Activated CD4-positive, alpha-beta T cell treated with anti-CD3 and anti-CD28 coated beads, Interleukin-2, amount 10 ng/mL, durations not matched to agents 24 days and 14 days (primary cell): ENCODE measurements around the gene PGAM1. TPM values are rescaled to one million over a fixed set of nuclear protein-coding genes. Genes with fewer than 3 reads are reported as not detected.
A peak's percentile ranks its signal among the peaks of the same experiment; 100 is the strongest.
"Not testable (repeated sequence)": the region's sequence is repeated elsewhere in the genome, so short reads cannot be mapped to it uniquely, and the experiment has no call there.

Source experiments
- DNase-seq: peaks from one replicate; pipeline ENCODE4 v3.0.0; 2022
- H3K27ac Mint-ChIP-seq: one replicate; pipeline ENCODE4 v1.8.0; 2022; ENCODE audit warnings: mild to moderate bottlenecking, mixed read lengths
- H3K27me3 Mint-ChIP-seq: one replicate; pipeline ENCODE4 v1.8.0; 2022; ENCODE audit warnings: mixed read lengths
- H3K36me3 Mint-ChIP-seq: one replicate; pipeline ENCODE4 v1.8.0; 2022; ENCODE audit warnings: low read depth, mild to moderate bottlenecking, mixed read lengths
- H3K4me1 Mint-ChIP-seq: one replicate; pipeline ENCODE4 v1.8.0; 2021; ENCODE audit warnings: mixed read lengths
- H3K4me3 Mint-ChIP-seq: one replicate; pipeline ENCODE4 v1.8.0; 2022; ENCODE audit warnings: mild to moderate bottlenecking, moderate library complexity, mixed read lengths
- H3K9me3 Mint-ChIP-seq: one replicate; pipeline ENCODE4 v1.8.0; 2021; ENCODE audit warnings: mixed read lengths
- intact Hi-C: fragments of 100-400 bp; cut with micrococcal nuclease; formaldehyde crosslinking; loops from one replicate; pipeline ENCODE4 v1.15.1; 2023
- total RNA-seq: library from RNA; stranded (reverse); gene quantifications from 2 replicates; pipeline ENCODE4 v1.2.3, GENCODE V29; 2022

PGAM1 gene
- total RNA-seq, 1 donor from 2014 or later = 1,086 TPM

DNA sequence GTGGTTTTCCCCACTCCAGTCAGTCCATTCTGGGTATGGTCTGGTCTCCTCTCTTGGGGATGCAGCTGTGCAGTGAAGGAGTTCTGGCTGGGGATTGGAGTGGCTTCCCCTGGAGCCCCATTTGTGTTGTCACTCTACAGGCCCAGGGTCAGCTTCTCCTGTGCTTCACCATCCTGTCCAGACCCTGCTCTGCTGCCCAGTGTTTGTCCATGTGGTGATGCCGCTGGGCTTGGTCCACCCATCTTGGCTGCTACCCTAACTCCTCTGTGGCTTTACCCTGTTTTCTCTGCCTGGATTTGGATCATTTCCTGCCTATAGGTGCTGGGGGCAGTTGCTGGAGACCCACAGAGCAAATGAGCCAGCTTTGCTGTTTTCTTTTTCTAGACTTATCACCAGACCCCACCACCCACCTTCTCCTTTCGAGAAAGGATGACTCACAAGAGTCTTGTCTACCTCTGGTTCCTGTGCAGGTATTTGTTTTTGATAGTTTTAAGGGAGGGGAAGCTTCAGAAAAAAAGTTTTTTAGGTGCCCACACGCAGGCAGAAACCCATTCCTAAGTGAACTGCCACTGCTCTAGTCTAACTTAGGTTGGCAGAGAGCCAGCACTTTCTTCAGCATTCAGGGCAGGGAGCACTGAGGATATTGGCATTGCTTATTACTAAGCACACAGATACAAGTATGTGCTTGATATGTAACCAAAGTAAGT is 28.5 kb downstream of the PGAM1 start:
- Mint-ChIP-seq H3K4me1 (peaks cover 30% of the 10 kb centered on the region), H3K27me3 (no peaks in the 10 kb centered on the region), H3K4me3 (no peak overlapping the region), H3K36me3 (peaks cover 64% of the 10 kb centered on the region), H3K9me3 (no peaks in the 10 kb centered on the region), H3K27ac (peak overlapping the region; percentile 67)
- intact Hi-C loops = no loop called here
- no peak for DNase-seq

DNA sequence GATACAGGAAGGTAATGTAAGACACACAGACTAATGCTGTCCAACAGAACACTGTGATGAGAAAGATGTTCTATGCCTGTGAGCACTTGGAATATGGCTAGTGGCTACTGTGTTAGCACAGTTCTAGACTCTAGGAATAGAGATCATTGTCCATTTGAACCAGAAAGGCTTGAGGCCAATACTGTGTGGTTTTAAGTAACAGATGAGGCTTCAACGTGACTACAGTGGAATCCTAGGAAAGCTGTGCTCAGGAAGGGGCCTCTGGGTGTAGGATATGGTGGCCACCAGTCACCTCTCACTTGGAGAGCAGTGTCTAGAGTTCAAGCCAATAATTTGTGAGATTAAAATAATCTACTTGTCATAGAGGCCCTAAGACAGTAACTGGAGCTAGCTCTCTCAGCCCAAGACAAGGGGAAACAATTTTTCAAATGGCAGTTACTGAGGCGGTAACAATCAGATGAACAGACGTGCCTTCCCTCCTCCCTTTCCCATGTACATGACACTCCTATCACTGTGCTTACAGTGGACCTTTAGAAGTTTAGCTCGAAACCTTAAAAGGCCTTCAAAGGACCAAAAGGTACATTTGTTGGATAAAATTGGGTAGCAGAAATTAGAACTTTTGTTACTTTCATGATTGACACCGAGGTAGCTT is 30.2 kb downstream of the PGAM1 start:
- Mint-ChIP-seq H3K4me3 (no peak overlapping the region), H3K4me1 (peaks cover 21% of the 10 kb centered on the region), H3K27me3 (no peaks in the 10 kb centered on the region), H3K36me3 (peaks cover 71% of the 10 kb centered on the region), H3K9me3 (no peaks in the 10 kb centered on the region), H3K27ac (no peak overlapping the region)
- intact Hi-C loops = no loop called here
- DNase-seq = no peak

DNA sequence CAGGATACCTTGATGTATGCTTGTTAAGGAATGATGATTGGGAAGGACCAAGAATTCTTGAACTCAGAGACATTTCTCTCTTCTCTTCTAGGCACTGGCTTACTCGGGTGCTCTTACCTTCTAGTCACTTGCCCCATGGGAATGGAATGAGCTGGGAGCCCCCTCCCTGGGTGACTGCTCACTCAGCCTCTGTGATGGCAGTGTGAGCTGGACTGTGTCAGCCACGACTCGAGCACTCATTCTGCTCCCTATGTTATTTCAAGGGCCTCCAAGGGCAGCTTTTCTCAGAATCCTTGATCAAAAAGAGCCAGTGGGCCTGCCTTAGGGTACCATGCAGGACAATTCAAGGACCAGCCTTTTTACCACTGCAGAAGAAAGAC is 30.7 kb downstream of the PGAM1 start:
- peaks cover 21% of the 10 kb centered on the region for H3K4me1 Mint-ChIP-seq
- peak overlapping the region; percentile 26 for H3K27ac Mint-ChIP-seq
- peaks cover 74% of the 10 kb centered on the region for H3K36me3 Mint-ChIP-seq
- no peaks in the 10 kb centered on the region for H3K9me3 Mint-ChIP-seq
- no peak overlapping the region for H3K4me3 Mint-ChIP-seq
- no peak for DNase-seq
- intact Hi-C loops = no loop called here
- H3K27me3 Mint-ChIP-seq = no peaks in the 10 kb centered on the region

DNA sequence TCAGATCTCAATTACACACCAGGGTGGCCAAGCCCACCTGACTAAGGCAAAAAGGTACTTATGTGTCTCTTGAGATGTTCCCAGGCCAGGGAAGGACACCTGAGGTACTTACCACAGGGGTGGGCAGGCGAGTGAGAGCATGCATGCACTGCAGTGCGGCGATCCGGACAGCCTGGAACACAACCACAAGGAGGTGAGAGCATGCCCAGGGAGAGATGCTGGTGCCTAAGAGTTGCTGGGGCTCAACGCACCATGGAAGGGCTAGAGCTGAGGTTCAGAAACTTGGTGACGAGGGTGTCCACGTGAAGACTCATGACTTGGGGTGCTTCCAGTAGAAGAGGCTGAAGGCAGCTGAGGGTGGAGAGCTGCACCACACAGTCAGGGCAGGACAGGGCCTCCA is 33.1 kb downstream of the PGAM1 start:
- Mint-ChIP-seq H3K4me3 (no peak overlapping the region), H3K9me3 (no peaks in the 10 kb centered on the region), H3K27me3 (no peaks in the 10 kb centered on the region), H3K4me1 (peaks cover 14% of the 10 kb centered on the region), H3K36me3 (peaks cover 71% of the 10 kb centered on the region), H3K27ac (no peak overlapping the region)
- no peak for DNase-seq
- intact Hi-C loops = no loop called here

DNA sequence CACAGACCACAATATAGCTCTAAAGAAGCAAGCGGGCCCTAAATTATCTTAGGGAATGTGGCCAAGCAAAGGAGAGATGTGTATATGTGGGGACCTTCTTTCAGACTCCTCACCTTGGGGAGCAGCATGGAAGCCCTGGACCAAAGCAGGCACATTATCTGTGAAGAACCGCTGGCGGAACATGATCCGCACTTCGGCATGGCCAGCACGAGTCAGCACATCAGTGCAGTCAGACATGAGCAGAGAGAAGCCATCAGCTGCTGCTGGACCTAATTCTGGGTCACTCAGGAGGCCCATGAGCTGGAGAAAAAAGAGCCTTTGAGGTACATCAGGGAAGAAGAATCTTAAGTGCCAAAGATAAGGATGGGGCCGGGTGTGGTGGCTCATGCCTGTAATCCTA is 33.9 kb downstream of the PGAM1 start:
- peaks cover 74% of the 10 kb centered on the region for H3K36me3 Mint-ChIP-seq
- no peaks in the 10 kb centered on the region for H3K27me3 Mint-ChIP-seq

DNA sequence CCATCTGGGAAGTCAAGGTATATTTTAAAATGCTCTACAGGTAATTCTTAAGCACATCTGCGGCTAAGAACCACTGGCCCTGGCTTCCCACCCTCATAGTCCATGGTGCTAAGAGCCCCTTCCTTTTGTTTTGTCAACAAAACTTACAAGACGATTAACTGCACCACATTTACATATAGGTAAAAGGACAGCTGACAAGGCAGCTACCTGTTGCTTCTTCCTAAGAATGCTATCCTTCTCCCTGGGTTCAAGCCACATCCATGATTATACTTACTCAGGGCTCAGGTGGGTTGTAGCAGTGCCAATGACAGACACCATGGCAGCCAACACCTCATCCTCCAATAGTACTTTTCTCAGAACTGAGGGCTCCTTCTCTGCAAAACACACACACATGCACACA is 36.3 kb downstream of the PGAM1 start:
- no peak overlapping the region for H3K4me3 Mint-ChIP-seq
- intact Hi-C loops = no loop called here
- peaks cover 1% of the 10 kb centered on the region for H3K4me1 Mint-ChIP-seq
- peaks cover 69% of the 10 kb centered on the region for H3K36me3 Mint-ChIP-seq
- H3K9me3 Mint-ChIP-seq = no peaks in the 10 kb centered on the region
- DNase-seq = no peak
- peak overlapping the region; percentile 15 for H3K27ac Mint-ChIP-seq
- no peaks in the 10 kb centered on the region for H3K27me3 Mint-ChIP-seq

More for the DNA sequence above, 33.9 kb downstream of the PGAM1 start:
- H3K9me3 Mint-ChIP-seq = no peaks in the 10 kb centered on the region
- H3K4me3 Mint-ChIP-seq = no peak overlapping the region
- peaks cover 6% of the 10 kb centered on the region for H3K4me1 Mint-ChIP-seq
- no peak for DNase-seq
- H3K27ac Mint-ChIP-seq = no peak overlapping the region
- intact Hi-C loops = no loop called here

DNA sequence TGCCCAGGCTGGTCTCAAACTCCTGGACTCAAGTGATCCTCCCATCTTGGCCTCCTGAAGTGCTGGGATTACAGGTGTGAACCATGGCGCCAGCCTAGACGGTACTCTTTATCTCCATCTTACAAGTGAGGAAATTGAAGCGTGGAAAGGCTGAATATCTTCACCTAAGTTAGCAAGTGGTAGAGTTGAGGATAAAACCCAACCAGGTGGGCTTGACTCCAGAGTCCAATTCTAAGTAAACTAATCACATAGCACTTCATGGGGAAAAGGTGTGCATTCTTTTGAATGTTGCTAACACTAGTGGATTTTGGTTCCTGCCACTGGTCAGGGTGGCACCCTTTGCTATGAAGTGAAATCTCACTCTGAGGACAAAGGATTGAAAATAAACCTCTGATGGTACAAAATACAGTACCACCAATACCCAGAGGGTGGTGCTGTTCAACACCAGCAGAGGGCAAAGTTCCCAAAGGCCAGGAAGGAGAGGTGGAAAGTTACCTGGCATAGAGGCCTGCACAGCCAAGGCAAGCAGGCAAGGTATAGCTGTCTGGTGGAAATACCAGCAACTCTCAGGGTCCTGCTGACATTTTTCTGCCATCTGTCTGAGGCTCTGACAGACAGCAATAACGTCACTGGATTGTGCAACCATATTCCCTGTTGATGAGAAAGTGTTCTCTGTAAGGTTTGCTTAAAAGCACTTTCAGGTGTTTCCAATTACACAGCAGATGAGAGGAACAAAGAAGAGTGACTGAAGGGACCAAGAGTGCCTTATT is 37.6 kb downstream of the PGAM1 start:
- H3K27me3 Mint-ChIP-seq = no peaks in the 10 kb centered on the region
- no peaks in the 10 kb centered on the region for H3K9me3 Mint-ChIP-seq
- peak; percentile 83 for DNase-seq
- no peak overlapping the region for H3K4me3 Mint-ChIP-seq
- H3K27ac Mint-ChIP-seq = peak overlapping the region; percentile 43
- intact Hi-C loops = loop anchor here (1.0 kb wide), 1 partner anchor 90 kb away; no protein-coding TSS in a partner anchor
- peaks cover 1% of the 10 kb centered on the region for H3K4me1 Mint-ChIP-seq
- H3K36me3 Mint-ChIP-seq = peaks cover 69% of the 10 kb centered on the region

DNA sequence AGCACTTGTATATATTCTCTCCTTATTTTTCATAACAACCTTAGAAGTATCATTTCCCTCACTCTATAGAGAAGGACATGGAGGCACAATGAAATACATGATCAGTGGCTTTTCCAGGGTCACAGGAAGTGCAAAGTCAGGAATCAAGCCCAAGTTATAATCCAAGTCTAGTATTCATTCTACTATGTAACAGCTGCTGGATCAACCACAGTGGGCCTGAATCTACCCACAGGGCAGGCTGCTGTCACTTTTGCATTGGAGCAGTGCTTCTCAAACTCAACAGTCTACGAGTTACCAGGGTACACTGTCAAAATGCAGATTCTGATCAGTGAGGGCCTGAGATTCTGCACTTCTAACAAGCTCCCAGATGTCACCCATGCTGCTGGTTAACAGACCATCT is 38.2 kb downstream of the PGAM1 start:
- no peaks in the 10 kb centered on the region for H3K27me3 Mint-ChIP-seq
- no peak for DNase-seq
- intact Hi-C loops = no loop called here
- H3K27ac Mint-ChIP-seq = peak overlapping the region; percentile 43
- H3K36me3 Mint-ChIP-seq = peaks cover 70% of the 10 kb centered on the region
- no peaks in the 10 kb centered on the region for H3K9me3 Mint-ChIP-seq
- peaks cover 1% of the 10 kb centered on the region for H3K4me1 Mint-ChIP-seq
- no peak overlapping the region for H3K4me3 Mint-ChIP-seq

DNA sequence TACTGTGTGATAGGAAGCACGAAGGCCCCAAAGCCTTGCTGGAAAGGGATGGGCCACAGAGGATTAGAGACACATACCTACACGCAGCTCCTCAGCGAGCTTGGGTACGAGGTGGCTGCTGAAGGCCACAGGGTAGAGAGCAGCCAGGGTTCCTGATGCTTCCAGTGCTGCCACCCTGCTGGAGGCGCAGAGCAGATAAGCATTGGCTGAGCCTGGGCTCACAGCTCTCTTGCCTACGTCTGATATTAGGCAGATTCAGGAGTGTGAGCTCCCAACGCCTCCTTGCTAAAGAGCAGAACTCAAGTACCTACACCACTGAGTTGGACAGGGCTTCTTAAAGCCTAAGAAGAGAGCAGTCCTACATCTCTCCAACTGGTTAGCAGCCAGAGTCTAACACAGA is 40.0 kb downstream of the PGAM1 start:
- Mint-ChIP-seq H3K27ac (no peak overlapping the region), H3K4me1 (peaks cover 1% of the 10 kb centered on the region), H3K4me3 (no peak overlapping the region), H3K36me3 (peaks cover 68% of the 10 kb centered on the region), H3K27me3 (no peaks in the 10 kb centered on the region), H3K9me3 (no peaks in the 10 kb centered on the region)
- no peak for DNase-seq
- intact Hi-C loops = no loop called here

DNA sequence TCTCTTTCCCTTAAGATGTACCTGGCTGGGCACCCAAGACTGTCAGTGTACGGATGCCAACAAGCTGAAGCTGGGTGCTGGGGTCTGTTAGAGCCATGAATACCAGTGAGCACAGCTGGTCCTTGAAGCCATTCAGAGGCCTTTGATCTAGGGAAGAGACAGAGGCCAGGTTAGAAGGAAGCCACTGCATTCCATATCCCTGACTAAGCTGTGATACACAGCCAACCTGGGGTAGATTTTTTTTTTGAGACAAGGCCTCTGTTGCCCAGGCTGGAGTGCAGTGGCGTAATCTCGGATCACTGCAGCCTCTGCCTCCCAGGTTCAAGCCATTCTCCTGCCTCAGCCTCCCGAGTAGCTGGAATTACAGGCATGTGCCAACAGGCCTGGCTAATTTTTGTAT is 40.8 kb downstream of the PGAM1 start:
- Mint-ChIP-seq H3K27me3 (no peaks in the 10 kb centered on the region), H3K27ac (no peak overlapping the region), H3K4me1 (peaks cover 1% of the 10 kb centered on the region), H3K36me3 (peaks cover 62% of the 10 kb centered on the region), H3K4me3 (no peak overlapping the region), H3K9me3 (no peaks in the 10 kb centered on the region)
- DNase-seq = no peak
- intact Hi-C loops = no loop called here

DNA sequence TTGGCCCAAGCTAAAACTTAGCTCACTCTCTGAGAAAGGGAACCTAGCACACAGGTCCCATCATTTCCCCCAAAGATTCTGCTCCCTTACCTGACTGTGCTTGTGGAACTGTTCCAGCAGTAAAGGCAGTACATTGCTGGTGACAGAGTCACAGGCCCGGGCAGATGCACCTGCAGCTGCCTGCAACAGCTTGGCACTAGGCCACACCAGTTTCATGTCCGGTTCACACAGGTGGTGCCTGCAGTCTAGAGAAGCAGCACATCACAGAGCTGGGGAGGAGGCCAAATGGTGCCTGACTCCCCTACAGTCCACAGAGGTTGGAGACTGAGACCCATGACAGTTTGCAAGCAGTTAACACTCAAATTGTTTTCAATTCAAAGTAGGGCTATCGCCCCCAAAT is 42.2 kb downstream of the PGAM1 start:
- intact Hi-C loops = no loop called here
- peaks cover 60% of the 10 kb centered on the region for H3K36me3 Mint-ChIP-seq

DNA sequence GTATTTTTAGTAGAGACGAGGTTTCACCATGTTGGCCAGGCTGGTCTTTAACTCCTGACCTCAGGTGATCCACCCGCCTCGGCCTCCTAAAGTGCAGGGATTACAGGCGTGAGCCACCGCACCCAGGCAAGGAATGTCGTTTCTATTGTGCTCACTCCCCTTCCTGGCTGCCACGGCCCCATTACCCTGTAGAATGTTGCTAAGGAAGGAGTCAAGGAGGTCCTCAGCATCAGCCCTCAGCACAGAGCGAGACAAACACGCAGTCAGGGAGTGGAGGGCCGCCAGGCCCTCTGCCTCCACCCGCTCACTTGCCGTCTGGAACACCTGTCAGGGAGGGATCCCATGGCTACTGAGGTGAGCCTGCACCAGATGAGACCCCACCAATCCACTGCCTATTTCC is 42.8 kb downstream of the PGAM1 start:
- DNase-seq, H3K4me3 Mint-ChIP-seq, H3K27ac Mint-ChIP-seq, intact Hi-C loops, H3K4me1 Mint-ChIP-seq, H3K9me3 Mint-ChIP-seq, H3K27me3 Mint-ChIP-seq: not testable (repeated sequence)
- peaks cover 61% of the 10 kb centered on the region for H3K36me3 Mint-ChIP-seq

More for the DNA sequence above, 42.2 kb downstream of the PGAM1 start:
- Mint-ChIP-seq H3K4me3 (no peak overlapping the region), H3K9me3 (no peaks in the 10 kb centered on the region), H3K27ac (no peak overlapping the region), H3K27me3 (no peaks in the 10 kb centered on the region), H3K4me1 (peaks cover 1% of the 10 kb centered on the region)
- DNase-seq = no peak

DNA sequence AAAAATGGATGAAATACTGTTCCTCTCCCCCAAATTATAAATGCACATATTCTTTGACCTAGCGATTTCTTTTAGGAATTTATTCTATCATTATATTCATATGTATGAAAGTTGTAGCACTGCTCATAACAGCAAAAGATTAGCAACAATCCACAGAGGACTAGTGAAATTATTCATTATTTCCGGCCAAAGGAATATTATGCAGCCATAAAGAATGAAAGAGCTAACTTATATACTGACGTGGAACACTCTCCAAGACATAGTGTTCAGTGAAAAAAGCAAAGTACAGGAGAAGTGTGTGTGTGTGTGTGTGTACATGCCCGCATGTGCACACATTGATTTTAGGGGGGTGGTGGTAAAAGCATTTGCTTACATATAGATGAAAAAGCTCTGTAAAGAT is 48.9 kb downstream of the PGAM1 start:
- peaks cover 4% of the 10 kb centered on the region for H3K4me1 Mint-ChIP-seq
- no peak overlapping the region for H3K27ac Mint-ChIP-seq
- intact Hi-C loops = no loop called here
- no peaks in the 10 kb centered on the region for H3K27me3 Mint-ChIP-seq
- no peak overlapping the region for H3K4me3 Mint-ChIP-seq
- no peak for DNase-seq
- H3K36me3 Mint-ChIP-seq = peaks cover 64% of the 10 kb centered on the region
- no peaks in the 10 kb centered on the region for H3K9me3 Mint-ChIP-seq

DNA sequence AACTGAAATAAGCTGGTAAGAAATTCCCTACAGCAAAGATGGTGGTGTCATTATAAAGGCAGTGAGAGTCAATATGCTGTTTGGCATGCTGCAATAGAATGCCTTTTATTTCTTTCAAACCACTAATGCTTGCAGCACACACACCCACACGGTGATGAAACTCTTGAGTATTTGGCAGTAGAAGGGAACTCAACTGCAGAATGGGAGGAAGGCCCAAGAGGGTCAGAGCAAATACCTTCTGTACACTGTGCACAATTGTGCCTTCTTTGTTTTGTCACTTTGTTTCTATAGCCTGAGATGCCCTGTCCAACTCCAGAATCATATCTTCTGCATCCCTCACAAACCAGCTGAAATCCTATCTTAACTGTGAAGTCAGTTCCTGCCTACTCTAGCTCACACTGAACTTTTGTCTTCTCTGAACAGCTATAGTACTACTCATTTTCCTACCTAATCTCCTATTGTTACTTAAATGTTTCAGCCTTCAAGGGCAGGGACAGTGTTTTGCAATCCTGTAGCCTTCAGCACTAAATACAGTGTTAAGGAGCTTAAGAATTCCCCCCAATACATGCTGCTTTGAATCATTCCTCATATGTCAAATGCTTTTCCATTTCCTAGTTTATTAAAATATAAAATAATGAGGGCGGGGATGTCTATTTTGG is 50.1 kb downstream of the PGAM1 start:
- Mint-ChIP-seq H3K9me3 (no peaks in the 10 kb centered on the region), H3K4me3 (no peak overlapping the region), H3K4me1 (peaks cover 4% of the 10 kb centered on the region), H3K36me3 (peaks cover 65% of the 10 kb centered on the region), H3K27ac (peak overlapping the region; percentile 9), H3K27me3 (no peaks in the 10 kb centered on the region)
- intact Hi-C loops = no loop called here
- DNase-seq = no peak
